Fibroblast of the conjunctiva (primary cell): ENCODE measurements around the gene REPIN1.

ENCODE experiments used
- DNase-seq: peaks from one replicate; pipeline ENCODE4 v3.0.0-alpha.2; 2010; ENCODE audit warnings: low read depth

REPIN1 gene

GRCh38 chr7:150360363-150361058, 8.1 kb upstream of the REPIN1 start:
- no peak for DNase-seq

GRCh38 chr7:150361402-150361801, 7.2 kb upstream of the REPIN1 start:
- DNase-seq: no peak

- no peak for DNase-seq
Measured at GRCh38 chr7:150361807-150362621, 6.6 kb upstream of the REPIN1 start.

- DNase-seq: no peak
Measured at GRCh38 chr7:150363370-150363769, 5.3 kb upstream of the REPIN1 start.

- no peak for DNase-seq
Measured at GRCh38 chr7:150363872-150364271, 4.8 kb upstream of the REPIN1 start.

GRCh38 chr7:150365194-150365593, 3.4 kb upstream of the REPIN1 start:
- no peak for DNase-seq

GRCh38 chr7:150365673-150366398, 2.8 kb upstream of the REPIN1 start:
- DNase-seq: no peak

- no peak for DNase-seq
Measured at GRCh38 chr7:150367677-150368095, 936 bp upstream of the REPIN1 start.

- DNase-seq: no peak
Measured at GRCh38 chr7:150368884-150369747, 494 bp downstream of the REPIN1 start.

GRCh38 chr7:150369748-150370501, 1.3 kb downstream of the REPIN1 start:
- no peak for DNase-seq

GRCh38 chr7:150370612-150371071, 2.0 kb downstream of the REPIN1 start:
- DNase-seq: no peak

- no peak for DNase-seq
Measured at GRCh38 chr7:150371131-150371995, 2.7 kb downstream of the REPIN1 start.

- DNase-seq: no peak
Measured at GRCh38 chr7:150371996-150372270, 3.3 kb downstream of the REPIN1 start.

- no peak for DNase-seq
Measured at GRCh38 chr7:150372271-150373048, 3.8 kb downstream of the REPIN1 start.

GRCh38 chr7:150373049-150373801, 4.6 kb downstream of the REPIN1 start:
- no peak for DNase-seq

- DNase-seq: no peak
Measured at GRCh38 chr7:150374026-150374425, 5.4 kb downstream of the REPIN1 start.

GRCh38 chr7:150374472-150374871, 5.8 kb downstream of the REPIN1 start:
- DNase-seq: no peak

- no peak for DNase-seq
Measured at GRCh38 chr7:150375662-150376521, 7.3 kb downstream of the REPIN1 start.
